HG03469 (cell line): ENCODE data around the gene BET1L.
A peak's percentile ranks its signal among the peaks of the same experiment; 100 is the strongest.
"Not testable (repeated sequence)": the region's sequence is repeated elsewhere in the genome, so short reads cannot be mapped to it uniquely, and the experiment has no call there.

Experiments used
- ATAC-seq: cut with Tn5 transposase; IDR thresholded peaks from one replicate; pipeline ENCODE4 v1.9.1; 2021; ENCODE audit warnings: mild to moderate bottlenecking, moderate library complexity, moderate number of reproducible peaks; ENCODE audit not compliant: unreplicated experiment

Gene BET1L, protein sequence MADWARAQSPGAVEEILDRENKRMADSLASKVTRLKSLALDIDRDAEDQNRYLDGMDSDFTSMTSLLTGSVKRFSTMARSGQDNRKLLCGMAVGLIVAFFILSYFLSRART

DNA sequence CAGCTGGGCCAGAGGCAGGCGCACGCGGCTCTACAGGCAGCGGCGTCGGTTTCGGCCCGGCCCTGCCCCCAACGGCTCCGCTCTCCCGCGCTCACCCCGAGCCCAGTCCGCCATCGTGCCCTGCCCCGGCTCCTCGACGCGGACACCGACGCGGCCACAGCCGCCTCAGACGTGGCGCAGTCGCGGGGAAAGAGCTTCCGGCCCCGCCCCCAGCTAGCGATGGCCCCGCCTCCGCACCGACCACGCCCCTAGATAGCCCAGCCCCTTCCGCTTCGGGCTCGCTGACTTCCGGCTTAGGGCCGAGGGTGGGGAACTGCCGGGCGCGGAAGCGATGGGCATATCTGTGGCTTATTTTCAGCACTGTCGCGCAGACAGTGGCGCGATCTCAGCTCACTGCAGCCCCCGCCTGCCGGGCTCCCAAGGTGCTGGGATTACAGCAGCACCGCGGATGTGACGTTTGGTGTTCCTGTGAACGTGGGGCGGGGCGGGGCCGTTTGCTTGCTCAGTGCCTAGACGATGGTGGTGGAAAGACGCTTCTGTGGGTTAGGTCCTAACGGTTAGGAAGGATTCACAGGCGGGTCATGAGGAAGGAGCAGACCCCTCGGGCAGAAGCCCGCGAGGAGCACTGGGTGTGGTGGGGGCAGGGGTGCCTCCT is at the start of gene BET1L, which contains the start of gene RIC8A:
Gene BET1L, minus strand, starts transcription at position 192 of the 655 bp plus-strand sequence. Its CDS starts 78 bp downstream, at position 114.
Gene RIC8A, plus strand, starts transcription at position 501 of the 655 bp plus-strand sequence. CDS start 1,147 bp downstream, outside the sequence.
- ATAC-seq = peak; percentile 55

DNA sequence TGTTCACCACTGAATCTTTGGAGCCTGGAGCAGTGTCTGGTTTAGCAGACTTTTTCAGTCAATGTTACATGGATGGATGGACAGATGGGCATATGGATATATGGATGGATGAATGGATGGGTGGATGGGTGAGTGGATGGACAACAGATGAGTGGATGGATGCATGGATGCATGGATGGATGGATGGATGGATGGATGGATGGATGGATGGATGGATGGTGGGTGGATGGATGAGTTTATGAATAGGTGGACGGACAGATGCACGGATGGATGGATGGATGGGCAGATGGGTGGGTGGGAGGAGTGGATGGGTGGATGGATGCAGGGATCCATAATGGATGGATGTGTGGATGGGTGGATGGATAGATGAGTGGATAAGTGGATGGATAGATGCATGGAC is 48.6 kb upstream of the BET1L start:
- no peak for ATAC-seq

DNA sequence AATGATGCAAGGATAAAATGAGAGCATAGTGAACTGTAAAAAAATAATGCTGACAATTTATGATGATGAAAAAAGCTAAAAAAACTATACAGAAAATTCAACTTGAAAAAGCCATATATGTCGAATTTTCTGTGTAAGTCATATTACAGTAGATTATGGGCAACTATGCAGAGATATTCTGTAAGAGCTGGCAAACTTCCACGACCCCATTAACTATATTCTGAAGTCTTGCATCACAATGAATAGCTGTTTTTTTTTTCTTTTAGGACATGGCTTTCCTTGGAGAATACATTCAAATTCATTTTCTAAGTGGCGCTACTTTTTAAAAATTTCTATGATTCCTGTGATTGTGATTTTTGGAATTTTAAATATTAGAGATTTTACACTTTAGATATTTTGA is 48.0 kb upstream of the BET1L start:
- ATAC-seq = no peak

DNA sequence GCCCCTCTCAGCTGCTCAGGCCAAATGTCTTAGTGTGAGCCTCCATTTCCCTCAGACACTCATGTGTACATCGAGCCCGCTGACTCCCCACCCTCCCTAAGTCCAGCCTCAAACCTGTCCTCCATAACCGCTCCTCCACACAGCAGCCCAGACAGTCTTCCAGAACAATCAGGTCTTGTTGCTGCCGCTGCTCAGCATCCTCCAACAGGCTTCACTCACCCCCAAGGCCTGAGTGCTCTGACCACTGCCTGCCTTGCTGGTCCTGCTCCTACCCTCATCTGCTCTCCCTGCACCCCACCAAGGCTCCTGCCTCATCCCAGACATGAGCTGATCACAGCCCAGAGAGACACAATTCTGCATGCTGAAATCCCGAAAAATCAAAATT is 46.7 kb upstream of the BET1L start:
- ATAC-seq = no peak

DNA sequence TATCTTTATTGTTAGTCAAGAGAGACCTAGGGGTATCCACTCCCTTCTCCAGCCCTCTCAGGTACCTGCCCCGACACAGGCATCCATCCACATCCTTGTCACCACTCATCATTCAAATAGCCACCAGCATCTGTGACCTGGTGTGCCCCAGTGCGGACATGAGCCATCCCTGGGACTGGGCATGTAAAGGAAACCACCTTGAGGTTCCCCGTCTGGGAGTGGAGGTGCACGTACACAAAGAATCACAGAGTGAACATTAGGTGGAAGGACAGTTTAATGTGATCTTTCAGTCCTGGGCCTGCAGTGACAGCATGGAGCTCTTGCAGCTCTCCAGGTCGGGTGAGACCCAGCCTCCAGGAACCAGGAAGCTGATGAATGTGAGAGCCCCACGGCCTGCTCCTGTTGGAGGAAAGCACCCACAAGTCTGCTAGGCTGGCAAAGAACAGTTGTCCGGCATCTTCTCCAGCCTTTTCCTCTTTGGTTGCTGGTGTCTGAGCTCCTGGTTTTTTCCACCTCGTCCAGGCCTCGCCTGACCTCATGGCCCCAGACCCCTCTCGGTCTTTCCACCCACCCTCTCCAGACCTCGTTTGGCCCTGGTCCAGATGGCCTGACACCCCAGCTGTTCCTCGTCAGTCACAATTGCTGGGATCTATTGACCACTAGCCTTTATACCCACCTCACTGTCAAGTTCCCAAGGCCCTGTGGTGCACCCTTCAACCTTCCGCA is 46.1 kb upstream of the BET1L start:
- ATAC-seq = no peak

DNA sequence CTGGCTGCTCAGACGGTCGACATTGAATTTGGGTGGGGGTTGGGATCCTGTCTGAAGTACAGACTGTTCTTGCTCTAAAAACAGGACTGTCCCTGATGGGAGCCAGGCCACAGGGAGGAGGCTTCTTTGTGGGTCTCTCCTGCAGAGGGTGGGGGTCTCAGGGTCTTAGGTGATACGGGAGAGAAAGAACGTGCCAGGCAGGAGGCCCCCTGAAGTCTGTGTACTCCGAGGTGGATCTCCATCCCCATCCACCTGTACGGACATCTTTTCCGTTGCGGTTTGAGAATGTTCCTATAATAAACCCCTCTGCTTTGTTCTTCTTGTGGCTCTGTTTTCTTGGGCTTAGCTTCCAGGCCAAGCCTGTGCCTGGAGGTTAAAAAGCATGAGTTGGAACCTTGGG is 45.5 kb upstream of the BET1L start:
- no peak for ATAC-seq

DNA sequence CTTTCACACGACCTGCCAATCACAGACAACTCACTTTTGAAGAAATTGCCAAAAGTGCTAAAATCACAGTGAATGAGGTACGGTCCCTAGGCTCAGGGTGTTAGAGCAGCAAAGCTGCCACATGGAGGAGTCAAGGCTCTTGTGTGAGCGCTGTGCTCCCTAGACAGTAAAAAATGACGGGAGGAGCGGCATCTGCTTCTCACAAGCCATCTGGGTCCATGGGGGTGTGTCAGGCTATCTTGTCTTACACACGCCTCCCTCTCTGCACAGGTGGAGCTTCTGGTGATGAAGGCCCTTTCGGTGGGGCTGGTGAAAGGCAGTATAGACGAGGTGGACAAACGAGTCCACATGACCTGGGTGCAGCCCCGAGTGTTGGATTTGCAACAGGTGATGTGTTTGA is 44.4 kb upstream of the BET1L start:
- no peak for ATAC-seq

DNA sequence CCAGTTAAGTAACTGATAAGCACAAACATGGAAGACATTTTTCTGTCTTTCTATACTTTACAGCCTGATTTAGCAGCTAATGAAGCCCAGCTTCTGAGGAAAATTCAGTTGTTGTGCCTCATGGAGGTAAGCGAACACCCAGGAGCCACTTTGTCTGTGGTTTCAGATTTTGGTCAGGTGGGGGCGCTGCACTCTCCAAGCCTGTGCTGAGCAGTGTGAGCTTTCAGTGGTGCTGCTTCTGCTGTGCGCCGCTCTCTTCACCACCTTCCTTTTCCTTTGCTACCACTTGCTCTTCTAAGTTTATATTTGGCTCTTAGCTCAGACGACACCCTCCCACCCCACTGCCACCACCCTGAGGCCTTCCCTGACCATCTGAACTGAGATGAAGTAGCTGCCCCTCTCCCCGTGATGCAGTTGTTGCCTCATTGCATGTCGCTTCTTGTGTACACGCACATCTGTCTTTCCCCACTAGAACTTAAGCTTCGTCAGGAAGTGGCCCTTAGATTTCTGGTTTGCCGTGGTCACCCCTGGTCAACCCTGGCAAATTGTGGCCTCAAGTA is 43.6 kb upstream of the BET1L start:
- no peak for ATAC-seq

DNA sequence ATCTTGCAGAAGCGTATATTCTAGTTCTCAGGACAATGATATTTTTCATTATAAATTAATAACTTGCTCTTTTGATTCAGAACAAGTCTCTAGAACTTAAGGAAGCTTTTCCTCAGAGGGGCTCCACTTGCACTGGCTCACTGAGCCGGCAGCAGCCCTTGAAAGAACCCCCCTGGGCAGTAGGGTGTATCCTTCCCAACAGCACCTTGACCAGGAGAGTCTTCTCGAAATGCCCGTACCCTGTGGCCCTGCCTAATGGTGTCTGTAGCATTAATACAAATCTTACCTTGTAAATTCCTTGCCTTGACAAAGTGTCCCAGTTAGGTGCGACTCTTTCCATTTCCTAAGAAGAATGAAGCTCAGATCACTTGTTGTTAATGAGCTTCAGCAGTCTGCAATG is 43.1 kb upstream of the BET1L start:
- ATAC-seq = no peak

DNA sequence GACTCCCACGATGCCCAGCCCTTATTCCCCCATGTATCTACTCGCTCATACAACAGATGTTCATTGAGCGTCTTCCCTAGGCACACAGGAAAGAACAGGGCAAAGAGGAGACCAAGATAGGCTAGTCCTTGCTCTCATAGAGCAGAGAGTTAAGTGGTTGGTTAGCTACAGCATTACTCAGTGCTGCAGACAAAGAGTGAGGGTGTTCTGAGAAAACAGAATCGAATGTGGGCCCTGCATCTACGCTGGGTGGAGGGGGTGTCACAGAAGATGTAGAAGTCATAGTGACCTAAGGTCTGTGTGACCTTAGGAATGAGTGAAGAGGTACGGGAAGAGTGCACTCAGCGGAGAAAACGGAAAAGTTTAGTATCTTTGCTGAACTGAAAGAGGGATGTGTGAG is 41.9 kb upstream of the BET1L start:
- no peak for ATAC-seq

DNA sequence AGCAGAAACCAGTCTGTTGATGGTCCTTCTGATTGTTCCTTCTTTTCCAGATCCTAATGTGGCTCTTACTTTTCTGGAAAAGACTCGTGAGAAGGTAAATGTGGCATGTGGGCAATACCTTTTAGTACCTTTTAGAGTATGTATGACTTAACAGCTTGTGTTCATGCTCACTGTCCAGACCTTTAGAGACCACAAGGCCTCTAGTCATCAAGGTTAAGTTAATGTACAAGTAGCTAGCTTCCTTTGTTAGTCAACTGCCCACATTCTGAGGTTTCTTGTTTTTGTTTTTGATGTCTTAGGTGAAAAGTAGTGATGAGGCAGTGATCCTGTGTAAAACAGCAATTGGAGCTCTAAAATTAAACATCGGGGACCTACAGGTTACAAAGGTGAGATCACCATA is 37.2 kb upstream of the BET1L start:
- ATAC-seq = no peak

DNA sequence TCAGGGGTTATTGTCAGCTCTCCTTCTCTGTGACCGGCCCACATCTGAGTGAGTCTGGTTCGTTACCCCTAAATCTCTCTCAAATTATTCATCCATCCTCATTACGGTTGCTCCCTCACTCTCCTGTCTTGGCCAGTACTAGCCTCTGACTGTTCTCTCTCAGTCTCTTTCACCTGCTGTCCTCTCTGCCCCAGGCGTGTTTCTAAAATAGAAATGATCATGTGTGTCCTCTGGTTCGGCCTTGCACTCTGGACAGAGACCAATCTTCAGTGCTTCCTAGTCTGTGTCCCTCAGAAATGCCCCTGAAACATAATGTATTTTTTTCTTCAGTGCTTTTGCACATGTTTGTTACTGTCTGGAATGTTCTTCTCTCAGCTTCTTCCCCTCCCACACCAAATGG is 34.4 kb upstream of the BET1L start:
- ATAC-seq = no peak

DNA sequence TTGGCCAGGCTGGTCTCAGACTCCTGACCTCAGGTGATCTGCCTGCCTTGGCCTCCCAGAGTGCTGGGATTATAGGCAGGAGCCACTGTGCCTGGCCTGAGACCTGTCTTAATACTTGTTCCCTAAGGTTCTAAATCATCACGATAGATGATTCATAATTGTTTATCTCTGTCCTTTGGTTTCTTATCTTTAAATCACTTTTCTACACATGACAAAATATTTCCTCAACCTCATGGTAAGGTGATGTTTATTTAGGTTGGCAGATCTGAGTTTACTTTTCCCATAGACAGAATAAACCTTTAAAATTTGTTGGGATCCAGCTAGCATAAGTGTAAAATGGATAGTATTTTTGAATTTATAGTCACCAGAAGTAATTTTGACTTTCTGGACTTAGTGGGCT is 33.1 kb upstream of the BET1L start:
- ATAC-seq = no peak

DNA sequence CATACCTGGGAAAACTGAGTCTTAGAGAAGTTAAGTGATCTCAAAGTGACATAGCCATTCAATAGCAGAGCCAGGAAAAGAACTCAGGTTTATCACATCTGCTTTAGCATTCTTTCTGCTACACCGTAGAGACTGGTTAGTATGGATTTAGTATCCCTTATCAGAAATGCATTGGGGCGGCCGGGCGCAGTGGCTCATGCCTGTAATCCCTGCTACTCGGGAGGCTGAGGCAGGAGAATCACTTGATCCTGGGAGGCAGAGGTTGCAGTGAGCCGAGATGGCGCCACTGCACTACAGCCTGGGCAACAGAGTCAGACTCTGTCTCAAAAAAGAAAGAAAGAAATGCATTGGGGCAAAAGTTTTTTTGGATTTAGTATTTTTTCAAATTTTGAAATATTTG is 31.1 kb upstream of the BET1L start:
- ATAC-seq = not testable (repeated sequence)

DNA sequence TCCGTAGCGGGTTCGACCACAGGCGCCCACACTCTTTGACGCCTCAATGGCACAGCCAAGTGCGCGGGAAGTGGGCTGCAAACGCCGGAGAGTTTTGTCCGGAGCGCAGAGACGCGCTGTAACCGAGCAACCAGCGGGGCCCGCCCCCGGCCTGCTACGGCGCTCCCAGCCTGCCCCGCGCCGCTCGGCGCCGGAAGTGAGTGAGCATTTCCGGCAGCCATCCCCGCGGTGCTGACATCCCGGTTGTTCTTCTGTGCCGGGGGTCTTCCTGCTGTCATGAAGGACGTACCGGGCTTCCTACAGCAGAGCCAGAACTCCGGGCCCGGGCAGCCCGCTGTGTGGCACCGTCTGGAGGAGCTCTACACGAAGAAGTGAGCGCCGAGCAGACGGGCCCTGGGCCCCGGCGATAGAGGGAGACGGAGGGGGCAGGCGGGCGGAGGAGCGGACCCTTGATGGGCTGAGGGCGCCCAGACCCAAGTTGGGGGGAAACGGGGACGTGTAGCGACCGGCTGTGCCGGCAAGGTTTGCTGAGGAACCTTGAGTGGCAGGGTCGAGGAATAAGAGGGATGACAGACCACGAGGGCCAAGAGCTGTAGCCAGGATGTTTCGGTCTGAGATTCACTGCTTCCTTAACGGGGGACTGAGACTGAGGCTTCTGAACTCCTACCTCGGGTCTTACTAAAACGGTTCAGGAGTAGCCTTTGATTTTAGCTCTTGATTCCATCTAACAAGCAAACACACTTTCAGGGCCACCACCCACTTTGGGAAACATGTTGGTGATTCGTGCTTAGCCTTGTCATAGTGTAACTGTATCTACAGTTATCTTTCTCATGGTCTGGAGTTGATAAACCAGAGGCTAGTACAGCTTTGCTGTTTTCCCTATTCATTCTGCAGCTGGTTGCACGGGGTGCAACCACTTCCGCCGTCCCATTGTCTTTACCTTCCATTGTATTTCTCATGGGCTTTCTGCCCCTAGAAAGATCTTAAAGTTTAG is 29.9 kb upstream of the BET1L start, which contains the start of gene PSMD13:
Gene PSMD13, plus strand, starts transcription at position 203 of the 994 bp plus-strand sequence. Its CDS starts 74 bp downstream, at position 277.
- ATAC-seq = peak; percentile 45

DNA sequence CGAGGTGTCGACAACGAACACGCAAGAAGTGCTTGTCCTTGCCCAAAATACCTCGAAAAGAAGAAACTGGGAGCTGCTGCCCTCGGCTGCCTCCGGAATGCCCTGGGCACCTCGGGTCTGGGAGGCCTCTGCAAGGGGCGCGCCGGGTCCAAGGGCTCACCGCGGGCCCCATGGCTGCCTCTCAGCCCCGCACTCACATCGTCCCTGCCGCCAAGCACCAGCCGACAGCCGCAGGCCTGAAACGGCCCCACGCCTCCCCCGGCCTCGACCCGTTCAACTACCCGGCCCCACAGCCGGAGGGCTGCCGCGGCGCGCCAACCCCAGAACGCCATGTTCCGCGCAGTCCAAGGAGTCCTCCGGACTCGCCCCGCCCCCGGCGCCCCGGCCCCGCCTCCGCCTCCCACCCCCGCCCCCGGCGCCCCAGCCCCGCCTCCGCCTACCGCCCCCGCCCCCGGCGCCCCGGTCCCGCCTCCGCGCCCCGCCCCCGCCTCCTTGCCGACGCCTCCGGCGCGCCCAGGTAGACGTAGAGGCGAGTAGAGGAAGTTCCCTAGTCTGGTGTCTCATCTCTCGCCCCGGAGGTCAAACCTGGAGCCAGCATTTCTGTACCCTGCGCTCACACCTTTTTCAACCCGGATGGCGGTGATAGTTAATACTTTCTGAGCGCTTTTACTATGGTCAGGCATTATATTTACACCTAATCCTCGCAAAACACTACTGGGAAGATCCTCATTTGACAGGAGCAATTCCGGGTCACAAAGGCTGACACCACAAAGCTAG is 29.0 kb upstream of the BET1L start, which contains the start of gene SIRT3:
Gene SIRT3, minus strand, starts transcription at position 346 of the 777 bp plus-strand sequence. Its CDS starts 14 bp downstream, at position 332.
- peak; percentile 38 for ATAC-seq

DNA sequence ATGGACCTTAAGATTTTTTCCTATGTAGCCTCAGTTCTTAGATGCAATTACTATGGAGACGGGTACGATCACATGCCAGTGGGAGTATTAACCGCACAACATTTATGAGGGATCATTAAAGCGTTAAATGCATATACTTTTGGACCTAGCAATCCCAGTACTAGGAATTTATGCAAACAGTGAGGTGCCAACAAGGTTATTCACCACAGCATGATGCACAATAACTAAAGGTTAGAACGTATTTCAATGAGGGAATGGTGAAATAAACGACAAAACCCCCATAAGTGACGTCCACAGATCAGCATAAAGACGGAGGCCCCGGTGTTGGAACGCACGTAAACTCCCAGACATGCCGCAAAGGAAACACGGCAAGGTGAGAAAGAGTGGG is 28.4 kb upstream of the BET1L start:
- no peak for ATAC-seq

DNA sequence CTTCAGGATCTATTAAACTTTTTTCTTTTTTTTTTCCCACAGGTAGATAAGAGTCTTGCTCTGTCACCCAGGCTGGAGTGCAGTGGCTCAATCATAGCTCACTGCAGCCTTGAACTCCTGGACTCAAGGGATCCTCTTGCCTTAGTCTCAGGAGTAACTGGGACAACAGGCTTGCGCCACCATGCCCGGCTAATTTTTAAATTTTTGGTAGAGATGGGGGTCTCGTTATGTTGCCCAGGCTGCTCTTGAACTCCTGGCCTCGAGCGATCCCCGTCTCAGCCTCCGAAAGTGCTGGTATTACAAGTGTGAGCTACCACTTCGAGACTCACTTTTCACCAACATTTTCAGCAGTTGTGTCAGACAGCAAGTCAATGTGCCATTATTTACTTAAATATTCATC is 28.0 kb upstream of the BET1L start:
- no peak for ATAC-seq

DNA sequence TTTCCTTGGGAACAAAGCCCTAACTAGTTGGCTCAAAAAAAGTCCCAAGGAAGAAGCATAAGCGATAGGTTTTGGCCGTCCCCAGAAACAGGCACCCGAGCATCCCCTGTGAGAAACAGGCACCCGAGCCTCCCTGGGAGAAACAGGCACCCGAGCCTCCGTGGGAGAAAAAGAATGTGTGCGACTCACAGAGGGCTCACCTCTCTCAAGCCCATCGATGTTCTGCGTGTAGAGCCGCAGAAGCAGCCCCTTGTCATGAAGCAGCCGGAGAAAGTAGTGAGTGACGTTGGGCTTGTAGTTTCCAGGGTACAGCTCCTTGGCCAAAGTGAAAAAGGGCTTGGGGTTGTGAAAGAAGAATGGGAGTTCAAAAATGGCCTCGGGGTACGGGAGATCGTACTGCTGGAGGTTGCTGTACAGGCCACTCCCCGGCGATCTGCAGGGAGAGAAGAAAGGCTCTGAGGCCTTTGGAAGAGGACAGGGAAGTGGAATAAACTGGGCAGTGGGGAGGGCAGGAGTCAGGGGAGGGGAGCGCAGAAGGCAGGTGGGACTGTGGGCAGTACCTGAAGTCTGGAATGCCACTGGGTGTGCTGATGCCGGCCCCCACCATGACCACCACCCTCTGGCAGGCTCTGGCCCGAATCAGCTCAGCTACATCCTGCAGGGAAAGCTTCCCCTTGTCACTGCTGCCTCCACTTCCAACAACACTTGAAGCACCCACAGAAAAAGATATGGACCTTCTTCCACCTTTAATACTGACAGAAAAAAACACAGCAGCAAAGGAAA is 25.8 kb upstream of the BET1L start:
- no peak for ATAC-seq
